M059J (cell line): ENCODE data around the gene PRM3. TPM values are rescaled to one million over a fixed set of nuclear protein-coding genes. Genes with fewer than 3 reads are reported as not detected.

ENCODE experiments used
- DNase-seq: peaks from one replicate; pipeline ENCODE4 v3.0.0-alpha.2; 2012; ENCODE audit warnings: low read depth
- total RNA-seq: library from RNA; depleted of rRNA; stranded (reverse); fragments of >200 nt; shearing (Covaris generic); gene quantifications from 2 replicates; pipeline ENCODE4 v1.2.3, GENCODE V29; 2014; rRNA removed

PRM3 gene
- total RNA-seq, result not detected in 2 replicates

DNA sequence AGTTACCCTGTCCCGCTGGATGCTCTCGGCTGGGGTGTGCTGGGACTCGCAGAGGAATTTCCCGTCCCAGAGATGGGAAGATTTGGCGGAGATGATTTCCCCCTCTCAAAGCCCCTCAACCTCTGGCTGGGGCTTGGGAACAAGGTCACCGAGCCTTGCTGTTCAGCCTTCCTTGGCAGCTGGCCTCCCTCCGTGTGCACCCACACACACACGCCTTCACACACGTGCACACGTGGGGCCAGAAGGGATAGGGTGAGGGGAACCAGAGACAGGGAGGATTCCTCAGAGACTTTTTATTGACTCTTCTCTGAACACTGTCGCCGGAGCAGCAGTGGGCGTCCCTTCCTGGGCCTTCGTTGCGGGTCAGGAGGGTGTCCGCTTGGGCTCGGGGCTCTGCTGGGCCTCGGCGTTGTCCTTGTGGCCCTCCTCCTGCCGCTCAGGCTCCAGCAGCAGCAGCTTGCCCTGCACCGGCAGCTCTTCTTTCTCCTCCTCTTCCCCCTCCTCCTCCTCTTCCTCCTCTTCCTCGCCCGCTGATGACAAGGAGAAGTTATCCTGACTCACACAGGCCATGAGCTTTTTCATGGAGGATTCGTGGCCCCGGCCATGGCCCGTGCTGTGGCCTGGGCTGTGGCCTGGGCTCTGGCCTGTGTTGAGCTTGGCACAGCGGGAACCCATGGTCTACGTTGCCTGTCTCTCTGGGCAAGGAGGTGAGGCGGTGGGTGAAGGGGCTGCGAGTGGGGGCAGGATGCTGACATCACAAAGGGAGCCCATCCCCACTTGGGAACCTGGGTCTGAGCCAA lies at the start of gene PRM3:
TSS of gene PRM3 (minus strand) at position 709 of the 800 bp plus-strand sequence. CDS start at position 675, 34 bp downstream.
- DNase-seq, result no peak

GRCh38 chr16:11322823-11323222 lies 49.4 kb upstream of the PRM3 start:
- DNase-seq, result no peak

GRCh38 chr16:11321662-11322061 lies 48.2 kb upstream of the PRM3 start:
- DNase-seq, result no peak

GRCh38 chr16:11320170-11320569 lies 46.7 kb upstream of the PRM3 start:
- DNase-seq, result no peak

DNA sequence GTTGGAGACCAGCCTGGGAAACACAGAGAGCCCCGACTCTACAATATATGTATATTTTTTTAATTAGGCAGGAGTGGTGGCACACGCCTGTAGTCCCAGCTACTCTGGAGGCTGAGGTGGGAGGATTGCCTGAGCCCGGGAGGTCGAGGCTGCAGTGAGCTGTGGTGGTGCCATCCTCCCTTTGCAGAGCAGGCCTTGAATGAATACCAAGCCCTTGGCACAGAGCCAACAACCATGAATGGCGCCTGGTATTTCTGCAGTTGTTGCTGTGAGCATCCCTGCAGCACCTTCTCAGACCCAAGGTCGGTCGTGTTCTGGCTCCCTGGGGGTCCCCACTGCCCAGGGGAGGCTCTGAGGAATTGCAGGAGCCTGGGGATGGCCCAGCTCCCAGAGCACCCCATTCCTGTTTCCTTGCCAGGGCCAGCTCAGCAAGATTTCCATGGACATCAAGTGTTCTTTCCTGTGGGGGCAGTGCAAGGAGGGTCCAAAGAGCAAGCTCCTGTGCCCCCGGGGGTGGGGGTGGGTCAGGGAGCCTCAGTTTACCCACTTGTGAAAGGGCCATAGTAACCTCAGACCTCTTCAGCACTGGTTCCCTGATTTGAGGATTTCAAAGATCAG lies 46.2 kb upstream of the PRM3 start:
- DNase-seq, result peak; percentile 53

- no peak for DNase-seq
Observed at GRCh38 chr16:11318817-11319216, 45.4 kb upstream of the PRM3 start.

GRCh38 chr16:11316331-11317015 lies 43.0 kb upstream of the PRM3 start:
- DNase-seq, result no peak

DNA sequence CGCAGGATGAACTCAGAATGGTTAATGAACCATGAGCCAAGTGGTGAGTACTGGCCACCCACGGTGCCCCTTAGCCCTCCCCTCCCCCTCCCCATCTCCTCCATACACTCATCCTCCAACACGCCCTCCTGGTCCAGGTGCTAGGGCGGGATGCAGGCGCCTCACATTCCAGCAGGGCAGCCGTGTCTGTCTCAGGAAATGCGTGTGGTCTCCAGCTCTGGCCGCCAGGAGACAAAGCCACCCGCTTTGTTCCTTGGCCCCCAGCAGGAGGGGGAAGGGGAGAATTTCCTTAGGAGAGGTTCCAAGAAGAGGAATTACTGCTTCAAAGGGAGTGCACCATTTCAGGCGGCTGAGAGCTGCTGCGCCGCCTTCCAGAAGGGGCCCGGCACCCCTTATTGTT lies 42.1 kb upstream of the PRM3 start:
- DNase-seq, result peak; percentile 96

GRCh38 chr16:11314309-11314894 lies 41.0 kb upstream of the PRM3 start:
- no peak for DNase-seq

- DNase-seq, result no peak
Observed at GRCh38 chr16:11313493-11314308, 40.3 kb upstream of the PRM3 start.

DNA sequence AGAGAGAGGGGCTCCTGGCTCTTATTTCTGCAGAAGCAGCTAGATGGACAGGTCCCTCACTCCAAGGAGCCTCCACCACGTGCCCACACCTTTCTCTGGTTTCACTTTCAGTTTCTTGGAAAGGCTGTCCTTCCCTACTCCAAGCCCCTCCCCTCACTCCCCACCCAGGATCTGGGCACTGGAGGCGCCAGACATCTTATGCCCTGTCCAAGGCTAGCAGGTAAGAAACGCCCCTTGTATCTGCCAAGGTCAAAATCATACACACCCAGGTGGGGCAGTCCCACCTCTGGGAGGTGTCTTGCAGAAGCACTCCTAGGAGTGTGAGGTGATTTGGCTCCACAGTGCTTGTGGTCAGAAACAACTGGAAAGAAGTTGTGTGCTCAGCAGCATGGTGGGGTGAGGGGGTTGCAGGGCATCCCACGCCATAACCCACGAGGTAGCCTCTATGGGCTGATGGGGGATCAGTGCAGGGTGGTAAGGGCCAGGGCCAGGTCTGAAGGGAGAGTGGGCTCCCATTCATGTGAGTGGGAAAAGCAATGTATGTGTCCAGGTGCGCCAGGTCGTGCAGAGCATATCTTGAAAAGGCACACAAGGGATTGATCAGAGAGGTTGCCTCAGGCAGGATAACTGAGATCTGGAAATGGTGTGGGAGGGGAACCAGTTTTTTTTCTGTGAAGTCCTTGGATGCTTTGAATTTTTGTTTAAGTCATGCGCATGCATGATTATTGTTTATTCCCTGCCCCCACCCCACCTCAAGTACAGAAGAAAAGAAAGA lies 39.5 kb upstream of the PRM3 start:
- peak; percentile 90 for DNase-seq

DNA sequence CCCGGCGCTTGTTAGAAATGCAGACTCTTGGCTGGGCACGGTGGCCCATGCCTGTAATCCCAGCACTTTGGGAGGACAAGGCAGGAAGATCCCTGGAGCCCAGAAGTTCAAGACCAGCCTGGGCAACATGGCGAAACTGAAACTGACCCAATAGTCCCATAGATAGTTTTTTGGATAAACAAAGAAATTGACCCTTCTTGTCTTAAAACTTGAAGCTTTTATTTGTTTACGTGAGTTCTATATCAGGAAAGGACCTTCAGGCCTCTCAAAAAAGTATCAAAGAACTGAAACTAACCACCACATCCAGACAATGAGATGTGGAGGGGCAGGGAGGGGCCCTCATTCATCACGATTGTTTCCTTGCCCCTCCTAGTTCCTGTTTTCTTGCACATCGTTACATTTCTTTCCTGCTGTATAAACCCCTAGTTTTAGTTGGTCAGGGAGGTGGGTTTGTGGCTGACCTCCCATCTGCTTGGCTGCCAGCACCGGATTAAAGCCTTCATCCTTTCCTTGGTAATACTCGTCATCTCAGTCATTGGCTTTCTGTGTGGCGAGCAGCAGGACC lies 37.6 kb upstream of the PRM3 start:
- DNase-seq, result peak; percentile 56

GRCh38 chr16:11310634-11310977 lies 37.2 kb upstream of the PRM3 start:
- no peak for DNase-seq

- DNase-seq, result peak; percentile 46
Observed at GRCh38 chr16:11309895-11310633, 36.6 kb upstream of the PRM3 start.

GRCh38 chr16:11308493-11309283 lies 35.3 kb upstream of the PRM3 start:
- DNase-seq, result no peak

DNA sequence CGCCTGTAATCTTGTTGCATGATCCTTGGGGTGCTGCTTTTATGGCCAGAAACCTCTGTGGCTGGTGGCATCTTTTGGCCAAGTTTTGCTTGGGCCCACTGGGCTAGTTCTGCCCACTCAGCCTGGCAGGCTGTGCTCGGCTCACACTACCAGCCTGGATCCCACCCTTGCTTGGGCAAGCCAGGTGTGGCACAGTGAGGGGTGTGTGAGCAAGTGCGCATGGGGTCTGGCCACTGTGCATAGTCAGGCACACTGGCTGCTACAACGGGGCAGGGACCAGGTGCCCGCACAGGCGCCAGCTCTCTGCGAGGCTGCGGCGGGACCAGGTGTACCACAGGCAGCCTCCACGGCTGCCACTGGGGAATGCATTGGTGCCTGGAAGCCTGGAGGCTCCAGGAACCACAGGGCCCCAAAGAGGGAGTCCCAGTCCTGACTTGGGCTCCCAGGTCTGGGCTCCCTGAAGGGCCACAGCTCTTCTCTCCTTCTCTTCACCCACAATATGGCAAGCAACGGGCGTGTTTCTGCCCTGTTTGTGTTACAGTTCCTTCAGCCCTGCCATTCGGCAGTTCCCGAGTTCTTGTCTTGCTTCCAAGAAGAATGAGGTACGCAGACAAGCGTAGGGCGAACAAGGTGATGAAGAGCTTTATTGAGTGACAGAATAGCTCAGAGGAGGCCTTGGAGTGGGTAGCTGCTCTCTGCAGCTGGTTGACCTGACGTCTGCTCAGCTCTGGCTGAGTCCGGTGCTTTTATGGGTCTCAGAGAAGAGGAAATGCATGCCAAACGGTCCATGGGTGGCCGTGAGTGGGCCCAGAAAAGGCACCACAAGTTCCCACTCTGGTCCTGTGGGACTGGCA lies 34.4 kb upstream of the PRM3 start:
- DNase-seq, result no peak

DNA sequence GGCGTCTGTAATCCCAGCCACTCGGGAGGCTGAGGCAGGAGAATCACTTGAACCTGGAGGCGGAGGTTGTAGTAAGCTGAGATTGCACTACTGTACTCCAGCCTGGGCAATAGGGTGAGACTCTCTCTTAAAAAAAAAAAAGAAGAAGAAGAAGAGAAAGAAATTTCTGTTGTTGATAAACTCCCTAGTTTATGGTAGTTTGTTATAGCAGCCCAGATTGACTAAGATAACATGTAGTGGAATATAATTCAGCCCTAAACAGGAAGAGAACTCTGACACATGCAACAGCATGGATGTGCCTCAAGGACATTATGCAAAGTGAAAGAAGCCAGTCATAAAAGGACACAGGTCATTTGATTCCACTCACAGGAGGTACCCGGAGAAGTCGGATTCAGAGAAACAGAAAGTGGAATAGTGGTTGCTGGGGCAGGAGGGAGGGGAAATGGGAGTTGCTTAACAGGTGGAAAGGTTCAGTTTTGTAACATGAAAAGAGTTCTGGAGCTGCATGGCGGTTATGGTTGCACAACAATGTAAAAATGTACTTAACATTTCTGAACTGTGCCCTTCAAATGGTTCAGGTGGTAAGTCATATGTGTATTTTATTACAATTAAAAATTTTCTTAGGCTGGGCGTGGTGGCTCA lies 33.7 kb upstream of the PRM3 start:
- DNase-seq, result peak; percentile 24
